NCI-H526 (cell line): ENCODE data around the gene HTRA2.
"Not testable (repeated sequence)": the region's sequence is repeated elsewhere in the genome, so short reads cannot be mapped to it uniquely, and the experiment has no call there.

ENCODE experiments used
- DNase-seq, 2 experiments: peaks; one replicate each; lab custom pipeline; 2025; lab: John Stamatoyannopoulos, UW

The HTRA2 gene

GRCh38 chr2:74529357-74530238 lies at the start of gene HTRA2, which contains the start of gene AUP1:
Gene HTRA2 (plus strand): TSS chr2:74529933. CDS start chr2:74530007, 74 bp downstream.
Gene AUP1 (minus strand): TSS chr2:74529706. CDS start chr2:74529629, 77 bp downstream.
- peak; percentile 95 to 99 for DNase-seq

- DNase-seq: no peak
Observed at GRCh38 chr2:74481431-74481830, 48.3 kb upstream of the HTRA2 start.

- DNase-seq: peak in 1 of 2 experiments; percentile 77
Observed at GRCh38 chr2:74481961-74482800, 47.6 kb upstream of the HTRA2 start.

GRCh38 chr2:74482801-74483674 lies 46.7 kb upstream of the HTRA2 start, which contains the start of the genes CCDC142 and TTC31:
Gene CCDC142 (minus strand): TSS chr2:74482998. CDS start chr2:74482837, 161 bp downstream.
Gene TTC31 (plus strand): TSS chr2:74483081. CDS start chr2:74483096, 15 bp downstream.
- DNase-seq: peak; percentile 95 to 96

- not testable (repeated sequence) for DNase-seq
Observed at GRCh38 chr2:74483675-74484164, 46.0 kb upstream of the HTRA2 start.

- DNase-seq: no peak
Observed at GRCh38 chr2:74486141-74486540, 43.6 kb upstream of the HTRA2 start.

GRCh38 chr2:74488643-74489481 lies 40.9 kb upstream of the HTRA2 start:
- no peak for DNase-seq

GRCh38 chr2:74489906-74490305 lies 39.8 kb upstream of the HTRA2 start:
- DNase-seq: no peak

- DNase-seq: no peak
Observed at GRCh38 chr2:74491648-74492544, 37.8 kb upstream of the HTRA2 start.

GRCh38 chr2:74493546-74493945 lies 36.2 kb upstream of the HTRA2 start:
- DNase-seq: no peak

- no peak for DNase-seq
Observed at GRCh38 chr2:74495440-74495839, 34.3 kb upstream of the HTRA2 start.

GRCh38 chr2:74496997-74497776 lies 32.5 kb upstream of the HTRA2 start:
- no peak for DNase-seq

GRCh38 chr2:74497777-74498499 lies 31.8 kb upstream of the HTRA2 start:
- peak in 1 of 2 experiments; percentile 60 for DNase-seq

GRCh38 chr2:74498500-74499266 lies 31.1 kb upstream of the HTRA2 start:
- peak in 1 of 2 experiments; percentile 45 for DNase-seq

GRCh38 chr2:74499267-74499939 lies 30.3 kb upstream of the HTRA2 start, which contains the start of gene LBX2:
Gene LBX2 (minus strand): TSS chr2:74499603. CDS start chr2:74499537, 66 bp downstream.
- peak in 1 of 2 experiments; percentile 48 for DNase-seq

- DNase-seq: no peak
Observed at GRCh38 chr2:74499940-74500577, 29.7 kb upstream of the HTRA2 start.
